ENCODE results near the gene ITGAL.
"Not testable (repeated sequence)": the region's sequence is repeated elsewhere in the genome, so short reads cannot be mapped to it uniquely, and the experiment has no call there.

The ITGAL gene

DNA sequence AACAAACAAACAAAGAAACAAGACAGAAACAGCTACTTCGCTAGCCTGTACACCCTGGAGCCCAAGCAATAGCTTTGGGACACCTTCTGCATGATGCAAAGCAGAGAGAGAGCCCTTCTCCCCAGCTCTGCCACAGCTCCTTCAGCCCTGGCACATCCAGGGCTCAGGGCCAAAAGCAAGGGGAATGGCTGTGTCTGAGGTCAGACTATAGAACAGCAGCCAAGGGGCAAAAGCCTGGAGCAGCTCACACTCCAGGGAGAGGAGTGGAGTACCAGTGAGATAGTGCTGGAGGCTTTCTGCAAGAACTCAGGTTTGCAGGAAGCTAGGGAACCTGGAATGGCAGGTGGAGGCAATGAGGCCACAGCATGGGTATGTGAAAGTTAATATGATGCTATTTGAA lies 15.3 kb upstream of the ITGAL start:
- Histone ChIP-seq H3K27ac (no peak overlapping the region), H3K36me3 (no peaks in the 10 kb centered on the region), H4K20me1 (no peaks in the 10 kb centered on the region), H3K4me1 (peaks cover 37% of the 10 kb centered on the region), H3K9me3 (no peaks in the 10 kb centered on the region), H3K4me2 (no peak overlapping the region), H3K4me3 (no peak overlapping the region), H3K27me3 (no peaks in the 10 kb centered on the region), H3K9ac (no peak overlapping the region)
- TF ChIP-seq Cebpa-rat (IDR thresholded peaks at IDR 0.05): no peak

DNA sequence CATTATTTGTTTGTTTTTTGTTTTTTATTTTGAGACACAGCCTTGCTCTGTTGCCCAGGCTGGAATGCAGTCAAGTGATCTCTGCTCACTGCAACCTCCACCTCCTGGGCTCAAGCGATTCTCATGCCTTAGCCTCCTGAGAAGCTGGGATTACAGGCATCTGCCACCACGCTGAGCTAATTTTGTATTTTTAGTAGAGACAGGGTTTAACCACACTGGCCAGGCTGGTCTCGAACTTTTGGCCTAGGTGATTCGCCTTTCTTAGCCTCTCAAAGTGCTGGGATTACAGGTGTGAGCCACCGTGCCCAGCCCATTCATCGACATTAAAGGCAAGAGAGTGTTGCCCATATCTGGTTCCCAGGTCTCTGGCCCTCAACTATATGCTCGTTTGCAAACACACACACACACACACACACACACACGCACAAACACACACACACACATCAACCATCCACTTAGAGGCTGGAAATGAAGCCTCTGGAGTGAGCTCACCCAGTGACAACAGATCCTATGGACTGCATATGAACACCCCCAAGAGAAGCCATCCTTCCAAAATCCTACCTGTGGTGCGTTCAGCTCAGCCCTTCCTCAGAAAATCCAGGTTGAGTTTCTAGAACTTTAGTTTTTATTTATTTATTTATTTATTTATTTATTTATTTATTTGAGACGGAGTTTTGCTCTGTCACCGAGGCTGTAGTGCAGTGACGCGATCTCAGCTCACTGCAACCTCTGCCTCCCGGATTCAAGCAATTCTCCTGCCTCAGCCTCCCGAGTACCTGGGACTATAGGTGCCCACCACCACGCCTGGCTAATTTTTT lies 14.6 kb upstream of the ITGAL start:
- no peak overlapping the region for H3K4me3 ChIP-seq
- H3K9ac ChIP-seq: no peak overlapping the region
- H3K27ac ChIP-seq: no peak overlapping the region
- no peaks in the 10 kb centered on the region for H3K9me3 ChIP-seq
- peaks cover 37% of the 10 kb centered on the region for H3K4me1 ChIP-seq
- H3K4me2 ChIP-seq: peak overlapping the region; percentile 78
- no peaks in the 10 kb centered on the region for H3K36me3 ChIP-seq
- H4K20me1 ChIP-seq: no peaks in the 10 kb centered on the region
- TF ChIP-seq Cebpa-rat (IDR thresholded peaks at IDR 0.05): no peak
- H3K27me3 ChIP-seq: no peaks in the 10 kb centered on the region

DNA sequence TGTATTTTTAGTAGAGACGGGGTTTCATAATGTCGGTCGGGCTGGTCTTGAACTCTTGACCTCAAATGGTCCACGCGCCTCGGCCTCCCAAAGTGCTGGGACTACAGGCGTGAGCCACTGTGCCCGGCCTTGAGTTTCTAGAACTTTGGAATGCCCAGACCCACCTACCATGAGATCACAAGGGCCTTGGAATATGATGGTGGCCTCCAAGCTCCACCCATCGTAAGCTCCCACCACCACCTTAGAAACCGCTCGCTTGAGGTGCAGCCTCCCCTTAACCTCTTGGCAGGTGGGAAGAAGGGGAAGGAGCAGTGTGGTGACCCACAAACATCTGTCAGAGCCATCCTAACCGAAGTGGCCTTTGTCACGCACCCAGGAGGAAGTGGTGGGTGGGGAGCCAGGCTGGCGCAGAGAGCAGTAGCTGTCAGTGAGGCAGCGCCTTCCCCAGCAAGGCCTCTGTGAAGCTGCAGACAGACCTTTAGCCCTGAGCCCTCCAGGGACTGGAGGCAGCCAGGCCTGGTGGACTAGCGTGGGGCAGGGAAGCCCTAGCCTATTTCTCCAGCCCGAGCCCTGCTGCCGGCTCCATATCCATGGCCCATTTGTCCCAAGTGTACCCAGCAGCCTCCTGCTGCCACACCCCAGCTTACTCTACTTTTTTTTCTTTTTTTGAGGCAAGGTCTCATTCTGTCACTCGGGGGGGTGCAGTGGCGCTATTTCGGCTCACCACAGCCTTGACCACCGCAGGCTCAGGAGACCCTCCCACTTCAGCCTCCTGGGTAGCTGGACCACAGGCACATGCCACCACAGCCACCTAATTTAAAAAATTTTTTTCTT lies 13.8 kb upstream of the ITGAL start:
- no peaks in the 10 kb centered on the region for H3K9me3 ChIP-seq
- H4K20me1 ChIP-seq: no peaks in the 10 kb centered on the region
- peak overlapping the region; percentile 78 for H3K4me2 ChIP-seq
- H3K36me3 ChIP-seq: no peaks in the 10 kb centered on the region
- H3K4me3 ChIP-seq: no peak overlapping the region
- H3K4me1 ChIP-seq: peaks cover 37% of the 10 kb centered on the region
- H3K27ac ChIP-seq: peak overlapping the region; percentile 38
- H3K27me3 ChIP-seq: no peaks in the 10 kb centered on the region
- H3K9ac ChIP-seq: peak overlapping the region; percentile 53; the same call in 1 of the 2 replicates
- TF ChIP-seq Cebpa-rat (IDR thresholded peaks at IDR 0.05): no peak

DNA sequence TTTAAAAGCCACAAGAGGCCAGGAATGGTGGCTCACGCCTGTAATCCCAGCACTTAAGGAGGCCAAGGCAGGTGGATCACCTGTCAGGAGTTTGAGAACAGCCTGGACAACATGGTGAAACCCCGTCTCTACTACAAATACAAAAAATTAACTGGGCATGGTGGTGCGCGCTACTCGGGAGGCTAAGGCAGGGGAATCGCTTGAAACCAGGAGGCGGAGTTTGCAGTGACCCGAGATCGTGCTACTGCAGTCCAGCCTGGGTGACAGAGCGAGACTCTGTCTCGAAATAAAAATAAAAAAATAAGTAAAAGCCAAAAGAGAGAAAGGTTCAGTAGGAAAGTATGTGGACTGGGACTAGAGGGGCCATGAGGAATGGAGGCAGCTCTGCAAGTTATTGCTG lies 13.1 kb upstream of the ITGAL start:
- Histone ChIP-seq H3K4me3 (no peak overlapping the region), H3K4me1 (peaks cover 37% of the 10 kb centered on the region), H3K9me3 (no peaks in the 10 kb centered on the region), H3K36me3 (no peaks in the 10 kb centered on the region), H4K20me1 (no peaks in the 10 kb centered on the region), H3K27ac (peak overlapping the region; percentile 38), H3K27me3 (no peaks in the 10 kb centered on the region), H3K4me2 (peak overlapping the region; percentile 78), H3K9ac (0 out of 2 replicates have a peak overlapping the region, but pooled peaks have one; percentile 53)
- no peak for TF ChIP-seq Cebpa-rat (IDR thresholded peaks at IDR 0.05)

DNA sequence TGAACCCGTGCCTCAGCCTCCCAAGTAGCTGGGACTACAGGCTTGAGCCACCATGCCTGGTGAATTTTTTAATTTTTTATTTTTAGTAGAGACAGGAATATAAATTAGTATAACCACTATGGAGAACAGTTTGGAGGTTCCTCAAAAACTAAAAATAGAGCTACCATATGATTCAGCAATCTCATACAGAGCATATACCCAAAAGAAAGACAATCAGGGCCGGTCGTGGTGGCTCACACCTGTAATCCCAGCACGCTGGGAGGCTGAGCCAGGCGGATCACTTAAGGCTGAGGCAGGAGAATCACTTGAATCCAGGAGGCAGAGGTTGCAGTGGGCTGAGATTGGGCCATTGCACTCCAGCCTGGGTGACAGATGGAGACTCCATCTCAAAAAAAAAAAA lies 11.1 kb upstream of the ITGAL start:
- not testable (repeated sequence) for H3K27ac ChIP-seq, H3K36me3 ChIP-seq, H3K27me3 ChIP-seq, H3K4me3 ChIP-seq, H4K20me1 ChIP-seq, H3K9me3 ChIP-seq, H3K9ac ChIP-seq
- H3K4me2 ChIP-seq: peak overlapping the region; percentile 19; the same call in 1 of the 2 replicates
- H3K4me1 ChIP-seq: peaks cover 44% of the 10 kb centered on the region

DNA sequence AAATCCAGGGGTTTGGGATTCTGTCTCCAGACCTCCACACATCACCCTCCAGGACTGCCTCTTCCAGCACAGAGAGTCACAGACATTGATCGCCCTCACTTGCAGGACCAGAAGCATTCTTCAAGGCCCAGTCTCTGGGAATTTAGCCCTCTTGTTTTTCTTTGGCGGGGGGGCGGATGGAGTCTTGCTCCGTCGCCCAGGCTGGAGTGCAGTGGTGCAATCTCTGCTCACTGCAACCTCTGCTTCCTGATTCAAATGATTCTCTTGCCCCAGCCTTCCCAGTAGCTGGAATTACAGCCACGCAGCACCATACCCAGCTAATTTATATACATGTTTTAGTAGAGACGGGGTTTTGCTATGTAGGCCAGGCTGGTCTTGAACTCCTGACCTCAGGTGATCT lies 8.5 kb upstream of the ITGAL start:
- H3K36me3 ChIP-seq: no peaks in the 10 kb centered on the region
- no peak for TF ChIP-seq Cebpa-rat (IDR thresholded peaks at IDR 0.05)
- no peaks in the 10 kb centered on the region for H4K20me1 ChIP-seq
- no peaks in the 10 kb centered on the region for H3K27me3 ChIP-seq
- H3K9ac ChIP-seq: no peak overlapping the region
- H3K4me1 ChIP-seq: peaks cover 29% of the 10 kb centered on the region
- H3K4me2 ChIP-seq: no peak overlapping the region
- H3K27ac ChIP-seq: no peak overlapping the region
- no peak overlapping the region for H3K4me3 ChIP-seq
- H3K9me3 ChIP-seq: no peaks in the 10 kb centered on the region

DNA sequence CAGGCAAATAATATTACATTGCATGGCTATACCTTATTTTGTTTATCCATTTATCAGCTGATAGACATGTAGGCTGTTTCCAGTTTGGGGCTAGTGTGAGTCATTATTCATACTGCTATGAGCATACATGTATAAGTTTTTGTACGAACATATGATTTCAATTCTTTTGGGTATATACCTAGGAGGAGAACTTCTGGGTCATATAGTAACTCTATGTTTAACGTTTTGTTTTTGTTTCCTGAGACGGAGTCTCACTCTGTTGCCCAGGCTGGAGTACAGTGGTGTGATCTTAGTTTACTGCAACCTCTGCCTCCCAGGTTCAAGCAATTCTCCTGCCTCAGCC lies 2.4 kb upstream of the ITGAL start:
- Histone ChIP-seq H3K36me3 (no peaks in the 10 kb centered on the region), H4K20me1 (peaks cover 25% of the 10 kb centered on the region), H3K27me3 (peaks cover 52% of the 10 kb centered on the region), H3K9ac (no peak overlapping the region), H3K27ac (no peak overlapping the region), H3K9me3 (no peaks in the 10 kb centered on the region), H3K4me2 (no peak overlapping the region), H3K4me3 (no peak overlapping the region), H3K4me1 (peaks cover 44% of the 10 kb centered on the region)
- no peak for TF ChIP-seq Cebpa-rat (IDR thresholded peaks at IDR 0.05)

DNA sequence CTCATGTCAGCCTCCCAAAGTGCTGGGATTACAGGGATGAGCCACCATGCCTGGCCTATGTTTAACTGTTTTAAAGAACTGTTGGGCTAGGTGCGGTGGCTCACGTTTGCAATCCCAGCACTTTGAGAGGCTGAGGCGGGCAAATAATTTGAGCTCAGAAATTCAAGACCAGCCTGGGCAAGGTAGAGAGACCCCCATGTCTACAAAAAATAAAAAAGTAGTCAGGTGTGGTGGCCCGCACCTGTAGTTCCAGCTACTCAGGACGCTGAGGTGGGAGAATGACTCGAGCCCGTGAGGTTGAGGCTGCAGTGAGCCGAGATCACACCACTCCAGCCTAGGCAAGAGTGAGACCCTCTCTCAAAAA lies 1.9 kb upstream of the ITGAL start:
- H3K4me2 ChIP-seq: no peak overlapping the region
- peaks cover 44% of the 10 kb centered on the region for H3K4me1 ChIP-seq
- no peaks in the 10 kb centered on the region for H3K9me3 ChIP-seq
- peaks cover 57% of the 10 kb centered on the region for H3K27me3 ChIP-seq
- no peak for TF ChIP-seq Cebpa-rat (IDR thresholded peaks at IDR 0.05)
- H3K4me3 ChIP-seq: no peak overlapping the region
- no peak overlapping the region for H3K27ac ChIP-seq
- no peaks in the 10 kb centered on the region for H3K36me3 ChIP-seq
- no peak overlapping the region for H3K9ac ChIP-seq
- peaks cover 25% of the 10 kb centered on the region for H4K20me1 ChIP-seq

DNA sequence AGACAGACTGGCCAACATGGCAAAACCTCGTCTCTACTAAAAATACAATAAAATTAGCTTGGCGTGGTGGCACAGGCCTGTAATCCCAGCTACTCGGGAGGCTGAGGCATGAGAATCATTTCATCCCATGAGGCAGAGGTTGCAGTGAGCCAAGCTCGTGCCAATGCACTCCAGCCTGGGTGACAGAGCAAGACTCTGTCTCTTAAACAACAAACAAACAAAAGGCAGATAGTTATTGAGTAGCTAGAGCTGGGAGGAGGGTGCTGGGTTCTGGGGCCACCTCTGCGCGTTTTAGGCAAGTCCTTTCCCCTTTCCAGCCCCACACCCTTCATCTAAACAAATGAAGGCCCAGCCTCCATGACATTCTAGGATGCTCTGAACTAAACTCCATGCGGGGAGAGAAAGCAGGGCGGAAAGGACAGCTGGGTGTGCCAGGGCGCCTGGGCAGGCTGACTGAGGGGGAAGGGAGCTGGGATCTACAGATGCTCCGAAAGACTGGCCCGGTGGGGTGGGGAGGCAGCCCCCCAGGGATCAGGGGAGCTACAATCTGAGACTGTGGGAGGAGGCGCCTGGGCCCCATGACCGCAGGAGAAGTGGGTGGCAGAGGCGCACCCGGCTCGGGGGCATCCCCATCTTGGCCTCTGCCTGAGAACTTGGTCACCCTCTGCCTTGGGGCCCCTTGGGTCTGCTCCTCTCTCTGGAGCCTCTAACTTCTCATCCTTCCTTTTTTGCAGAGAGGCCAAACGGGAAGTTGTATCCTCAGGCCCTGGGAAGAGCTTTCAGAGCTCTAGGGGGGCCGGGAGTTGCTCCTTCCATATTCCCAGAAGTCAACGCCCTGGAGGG lies 910 bp downstream of the ITGAL start:
- Histone ChIP-seq H3K36me3 (no peaks in the 10 kb centered on the region), H3K4me3 (no peak overlapping the region), H3K9ac (no peak overlapping the region), H3K4me2 (peak overlapping the region; percentile 69), H3K9me3 (no peaks in the 10 kb centered on the region), H3K27me3 (peaks cover 59% of the 10 kb centered on the region), H3K4me1 (peaks cover 37% of the 10 kb centered on the region), H3K27ac (no peak overlapping the region), H4K20me1 (peaks cover 25% of the 10 kb centered on the region)
- TF ChIP-seq Cebpa-rat (IDR thresholded peaks at IDR 0.05): no peak
